Kidney (tissue), 14 donors: ENCODE data around the gene DHH. TPM values are rescaled to one million over a fixed set of nuclear protein-coding genes. Genes with fewer than 3 reads are reported as not detected.
A peak's percentile ranks its signal among the peaks of the same experiment; 100 is the strongest.

Experiments
- DNase-seq, 5 donors: peaks; one replicate each; pipeline ENCODE4 v3.0.0-alpha.2; 2013 to 2020
- FAIRE-seq: peaks from 2 replicates; lab custom pipeline; 2012; peaks lifted over from hg19 to GRCh38; lab: Jason Lieb, UNC
- H3K27ac ChIP-seq, 2 donors: one replicate each; pipeline ENCODE4 v1.7.0; 2013; ENCODE audit warnings: low read depth in 2 of 2, low read length in 2 of 2, inconsistent platforms in 1 of 2
- H3K27me3 ChIP-seq: one replicate; pipeline ENCODE4 v1.7.1; 2013; ENCODE audit warnings: low read length, inconsistent platforms; ENCODE audit not compliant: control insufficient read depth, insufficient read depth
- H3K36me3 ChIP-seq, 3 donors: one replicate each; pipeline versions ENCODE4 v1.7.0 to v1.7.1; 2013; ENCODE audit warnings: low read length in 3 of 3, control low read depth in 1 of 3, inconsistent platforms in 1 of 3; ENCODE audit not compliant: insufficient read depth in 3 of 3, control insufficient read depth in 2 of 3
- H3K4me1 ChIP-seq, 3 donors: one replicate each; pipeline versions ENCODE4 v1.7.0 to v1.7.1; 2013; ENCODE audit warnings: low read length in 3 of 3, inconsistent platforms in 1 of 3, low read depth in 1 of 3; ENCODE audit not compliant: control insufficient read depth in 2 of 3, insufficient read depth in 2 of 3
- H3K4me3 ChIP-seq, 3 donors: one replicate each; pipeline versions ENCODE4 v1.7.0 to v1.8.1; 2013; ENCODE audit warnings: low read length in 3 of 3, control low read depth in 1 of 3, inconsistent platforms in 1 of 3
- H3K9ac ChIP-seq, 3 donors: one replicate each; pipeline versions ENCODE4 v1.7.0 to v1.7.1; 2013; ENCODE audit warnings: low read length in 3 of 3, control low read depth in 1 of 3, inconsistent platforms in 1 of 3
- H3K9me3 ChIP-seq, 3 donors: one replicate each; pipeline versions ENCODE4 v1.7.0 to v1.7.1; 2013; ENCODE audit warnings: low read length in 3 of 3, control low read depth in 1 of 3, inconsistent platforms in 1 of 3; ENCODE audit not compliant: control insufficient read depth in 2 of 3, insufficient read depth in 1 of 3
- CTCF ChIP-seq: IDR thresholded peaks from 3 replicates; pipeline ENCODE4 v1.5.1; 2012; ENCODE audit warnings: mild to moderate bottlenecking, moderate library complexity, borderline replicate concordance; ENCODE audit not compliant: insufficient read depth; ENCODE audit errors: extremely low read depth
- intact Hi-C: fragments of 100-400 bp; cut with DNase I; formaldehyde crosslinking; loops from one replicate; pipeline ENCODE4 v1.11.1; 2022
- polyA plus RNA-seq: library from polyadenylated mRNA; stranded (reverse); fragments of 350-450 nt; fragmentation: Illumina TruSeq; extraction: RNeasy Lipid Tissue Mini Kit (QIAGEN cat#74804); gene quantifications from one replicate; pipeline ENCODE4 v1.2.3, GENCODE V29; 2014; ENCODE audit warnings: low read depth, low replicate concordance; ENCODE audit not compliant: insufficient read depth
- total RNA-seq: library from RNA; stranded (reverse); fragmentation: NEBNext Ultra II Directional; extraction: Animal tissue kit (Norgen Biotek cat#: 25700); gene quantifications from one replicate; pipeline ENCODE4 v1.2.1, GENCODE V29; 2021
- donor health status: control.
- donor health status: control.
- donor health status: control.
- donor health status: control.
- donor health status: control.
- donor health status: DM: yes; HTN: yes; CAD: no.
- donor health status: Normal renal cell carcinoma (clear cell type).

Gene DHH
- total and polyA plus RNA-seq, 2 donors from 2014 or later = 0.54 to 1.6 TPM

- no peak overlapping the region for H3K4me3 ChIP-seq
- DNase-seq = no peak
- H3K9ac ChIP-seq = no peak overlapping the region
- intact Hi-C loops = no loop called here
- H3K9me3 ChIP-seq = no peaks in the 10 kb centered on the region
- H3K27me3 ChIP-seq = peaks cover 8% of the 10 kb centered on the region
- peaks cover 0 to 9% (median 4%) of the 10 kb centered on the region in 3 donors for H3K4me1 ChIP-seq
- TF ChIP-seq CTCF = no peak
- H3K36me3 ChIP-seq = peaks cover 6 to 53% (median 44%) of the 10 kb centered on the region in 3 donors
- no peak overlapping the region for H3K27ac ChIP-seq
- no peak for FAIRE-seq
Measured at GRCh38 chr12:49098703-49099102, 4.1 kb upstream of the DHH start.

- Histone ChIP-seq H3K9ac (no peak overlapping the region), H3K27ac (no peak overlapping the region), H3K4me3 (no peak overlapping the region), H3K36me3 (peaks cover 6 to 49% (median 39%) of the 10 kb centered on the region in 3 donors), H3K4me1 (peaks cover 0 to 9% (median 4%) of the 10 kb centered on the region in 3 donors), H3K27me3 (peaks cover 12% of the 10 kb centered on the region), H3K9me3 (no peaks in the 10 kb centered on the region)
- peak; percentile 73 for TF ChIP-seq CTCF
- intact Hi-C loops = no loop called here
- FAIRE-seq (no peak), DNase-seq (peak in 4 of 5 donors; percentile 52 to 64 (median 59))
Measured at GRCh38 chr12:49098035-49098451, 3.4 kb upstream of the DHH start.

GRCh38 chr12:49097381-49097780 is 2.8 kb upstream of the DHH start:
- TF ChIP-seq CTCF = no peak
- DNase-seq (no peak), FAIRE-seq (no peak)
- H3K4me1 ChIP-seq = peaks cover 0 to 9% (median 4%) of the 10 kb centered on the region in 3 donors
- no peaks in the 10 kb centered on the region for H3K9me3 ChIP-seq
- peaks cover 16% of the 10 kb centered on the region for H3K27me3 ChIP-seq
- no peak overlapping the region for H3K9ac ChIP-seq
- H3K4me3 ChIP-seq = no peak overlapping the region
- intact Hi-C loops = no loop called here
- no peak overlapping the region for H3K27ac ChIP-seq
- peaks cover 6 to 42% (median 32%) of the 10 kb centered on the region in 3 donors for H3K36me3 ChIP-seq

GRCh38 chr12:49094975-49095365 is 369 bp upstream of the DHH start:
- H3K27me3 ChIP-seq = peaks cover 30% of the 10 kb centered on the region
- no peak overlapping the region for H3K9ac ChIP-seq
- H3K4me3 ChIP-seq = no peak overlapping the region
- no peak for FAIRE-seq
- H3K27ac ChIP-seq = no peak overlapping the region
- H3K4me1 ChIP-seq = peaks cover 0 to 25% (median 4%) of the 10 kb centered on the region in 3 donors
- intact Hi-C loops = no loop called here
- DNase-seq = no peak
- H3K36me3 ChIP-seq = peaks cover 2 to 18% (median 14%) of the 10 kb centered on the region in 3 donors
- no peaks in the 10 kb centered on the region for H3K9me3 ChIP-seq
- TF ChIP-seq CTCF = no peak
